ENCODE measurements around the gene SULT1A4.
"Not testable (repeated sequence)": the region's sequence is repeated elsewhere in the genome, so short reads cannot be mapped to it uniquely, and the experiment has no call there.

- TF ChIP-seq CTCF, EZH2phosphoT487, EZH2 (IDR thresholded peaks at IDR 0.05): not testable (repeated sequence)
Observed at GRCh38 chr16:29466904-29467303, 7.2 kb downstream of the SULT1A4 start.

All from neural progenitor cell (in vitro differentiated cells).